COLO829 (cell line): ENCODE data around the gene ABHD13.

ENCODE experiments used
- DNase-seq: peaks from one replicate; pipeline ENCODE4 v3.0.0; 2012; ENCODE audit warnings: low spot score

The ABHD13 gene

GRCh38 chr13:108283110-108283509 lies 64.9 kb downstream of the ABHD13 start:
- DNase-seq: no peak
